ENCODE data around the gene CFAP20DC.
A peak's percentile ranks its signal among the peaks of the same experiment; 100 is the strongest.
"Not testable (repeated sequence)": the region's sequence is repeated elsewhere in the genome, so short reads cannot be mapped to it uniquely, and the experiment has no call there.

The CFAP20DC gene

DNA sequence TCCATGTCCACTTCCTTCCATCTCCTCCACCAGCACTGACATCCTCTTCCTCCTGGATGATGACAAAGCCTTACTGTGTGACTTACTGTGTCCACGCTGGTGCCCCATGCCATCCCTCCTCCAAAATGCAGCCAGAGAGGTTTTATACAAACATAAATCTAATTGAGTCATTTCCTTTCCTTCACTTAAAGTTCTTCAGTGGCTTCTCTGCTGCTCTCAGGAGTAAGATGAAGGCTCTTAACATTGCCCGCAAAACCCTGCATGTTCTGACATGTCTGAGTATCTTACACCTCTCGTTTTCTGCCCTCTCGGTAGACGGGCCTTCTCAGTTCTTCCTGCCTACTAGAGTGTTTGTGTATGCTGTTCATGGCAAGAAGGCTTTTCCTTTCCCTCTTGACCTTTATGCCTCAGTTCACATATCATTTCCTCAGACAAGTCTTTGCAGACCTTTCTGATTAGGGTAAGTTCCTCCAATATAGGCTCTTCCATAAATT, 175.5 kb downstream of the CFAP20DC start:
- no peak for DNase-seq

DNA sequence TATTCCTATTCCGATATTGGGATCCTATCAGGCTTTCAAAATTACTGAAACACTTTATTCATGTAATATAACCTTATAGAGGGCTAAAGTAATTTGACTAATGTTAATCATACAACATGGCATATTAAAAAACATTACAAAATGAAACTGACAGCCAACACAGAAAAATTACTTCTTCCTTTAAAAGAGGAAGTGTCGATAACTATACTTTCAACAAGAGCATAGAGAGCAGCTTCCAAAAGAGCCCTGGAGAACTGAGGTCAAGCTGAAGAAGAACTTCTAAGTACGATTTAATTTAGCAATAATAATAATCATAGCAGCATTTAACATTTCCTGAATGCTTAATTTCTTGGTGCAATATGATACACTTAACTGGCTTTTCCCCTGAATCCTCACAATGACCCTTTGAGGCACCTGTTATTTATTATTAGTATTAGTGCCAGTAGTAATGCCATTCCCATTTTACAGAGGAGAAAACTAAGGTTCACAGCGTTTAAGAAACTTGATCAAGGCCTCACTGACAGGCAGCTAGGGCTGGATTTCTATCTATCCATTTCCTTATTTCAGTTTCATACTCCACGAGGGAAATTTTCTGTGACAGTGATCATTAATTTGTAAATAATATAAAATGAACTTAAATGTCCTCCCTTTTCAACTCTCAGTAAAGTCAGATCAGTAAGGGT, 181.6 kb downstream of the CFAP20DC start:
- DNase-seq: no peak

DNA sequence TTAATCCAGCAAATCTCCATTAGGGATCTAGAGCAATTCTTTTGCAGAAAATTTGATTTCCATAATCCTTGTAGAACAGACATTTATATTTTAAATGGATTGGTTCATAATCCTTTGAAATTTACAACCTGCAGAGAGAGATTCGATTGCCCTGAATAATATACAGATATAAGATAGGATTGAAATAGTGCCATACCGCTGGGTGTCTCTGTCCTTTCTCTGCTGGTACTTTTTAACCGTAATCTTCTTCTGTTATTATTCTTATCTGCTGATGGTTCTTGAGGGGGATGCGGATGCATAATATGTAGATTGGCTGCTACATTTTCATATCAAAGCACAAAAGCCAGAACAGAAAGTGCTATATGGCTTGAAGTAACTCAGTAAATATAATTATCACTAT, 182.2 kb downstream of the CFAP20DC start:
- no peak for DNase-seq

DNA sequence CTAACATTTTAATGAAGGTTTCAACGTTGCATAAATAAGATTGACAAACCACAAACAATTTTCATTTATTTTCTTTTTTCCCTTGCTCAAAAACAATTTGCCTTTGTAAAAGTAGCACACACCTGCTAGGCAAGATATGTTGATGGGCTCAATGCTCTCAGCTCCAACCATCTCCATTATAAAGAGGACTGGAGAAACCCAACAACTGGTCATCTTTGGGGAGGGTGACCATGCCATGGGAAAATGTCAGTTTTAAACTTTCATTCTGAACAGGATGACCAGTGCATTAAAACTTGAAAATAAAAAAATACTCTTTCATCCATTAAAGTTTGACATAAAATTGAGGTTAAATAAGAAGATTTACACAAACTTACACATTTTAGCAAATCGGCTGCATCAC, 183.7 kb downstream of the CFAP20DC start:
- DNase-seq: no peak

DNA sequence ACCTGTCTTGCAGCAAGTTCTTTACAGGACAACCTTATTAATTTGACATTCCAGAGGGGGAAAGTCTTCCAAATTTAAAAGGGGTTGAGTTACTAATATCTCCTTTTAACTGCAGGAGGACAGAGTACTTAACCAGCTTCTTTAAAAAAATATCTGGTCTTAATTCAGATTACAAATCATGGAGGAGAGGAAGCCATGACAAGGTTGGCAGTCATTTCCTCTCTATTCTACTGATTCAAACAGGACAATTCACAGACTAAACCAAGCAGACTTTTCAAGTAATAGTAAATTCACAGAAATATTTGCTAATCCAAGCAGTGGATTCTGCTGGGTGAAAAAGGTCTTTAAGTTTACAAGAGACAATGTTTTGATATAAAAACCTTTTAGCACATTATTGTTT, 185.3 kb downstream of the CFAP20DC start:
- no peak for DNase-seq

DNA sequence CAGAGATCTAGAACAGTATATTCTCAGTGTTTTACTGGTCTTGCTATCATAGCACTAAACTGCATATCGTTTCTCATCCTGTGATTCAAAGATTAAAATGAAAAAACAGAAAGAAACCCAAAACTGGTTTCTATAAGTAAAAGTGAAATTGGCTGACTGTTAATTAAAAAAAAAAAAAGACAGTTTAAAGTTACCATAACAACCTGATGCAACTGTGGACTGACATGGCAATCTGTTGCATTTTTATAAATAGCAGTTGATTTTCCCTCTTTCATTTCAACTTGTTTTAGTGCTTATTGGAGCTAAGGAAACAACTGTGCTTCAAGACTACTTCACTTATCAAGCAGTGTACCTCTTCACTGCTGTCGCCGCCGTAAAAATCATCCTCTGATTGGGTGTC, 186.6 kb downstream of the CFAP20DC start:
- peak in 1 of 58 donors; percentile 3 for DNase-seq

DNA sequence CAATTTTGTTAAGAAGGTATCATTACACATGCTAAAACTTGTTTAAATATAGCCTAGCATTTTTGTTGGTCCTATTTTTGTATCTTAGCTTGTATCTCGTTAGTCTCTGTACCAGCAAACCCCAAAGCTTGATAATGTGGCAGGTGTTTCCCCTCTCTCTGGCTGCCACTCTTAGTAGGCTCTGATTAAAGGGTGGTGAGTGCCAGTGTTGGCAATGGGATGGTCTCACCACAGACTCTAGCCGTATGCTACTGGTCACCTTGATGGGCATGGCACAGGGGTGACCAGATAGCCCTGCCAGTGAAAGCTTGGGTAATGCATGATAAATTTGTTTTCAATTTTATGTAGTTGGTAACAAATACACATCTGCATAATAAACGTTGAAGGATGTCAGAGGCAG, 188.3 kb downstream of the CFAP20DC start:
- DNase-seq: no peak

DNA sequence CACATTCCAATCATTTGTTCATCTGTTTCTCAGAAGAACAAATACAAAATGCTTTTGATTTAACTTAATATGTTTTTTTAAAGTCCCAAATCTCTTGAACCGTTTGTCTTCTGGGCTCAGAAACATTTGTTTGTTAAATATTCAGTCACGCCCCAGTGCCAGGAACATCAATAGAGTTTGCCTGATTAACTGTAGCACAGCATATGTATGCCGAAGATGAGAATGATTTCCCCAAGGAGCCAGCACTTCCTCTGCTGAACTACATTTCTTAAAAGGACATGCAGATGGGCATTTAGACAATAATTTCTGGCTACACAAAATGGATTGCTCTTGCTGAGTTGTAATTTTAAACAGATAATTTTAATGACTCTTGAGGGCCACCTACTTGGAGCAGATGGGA, 191.7 kb downstream of the CFAP20DC start:
- DNase-seq: no peak

DNA sequence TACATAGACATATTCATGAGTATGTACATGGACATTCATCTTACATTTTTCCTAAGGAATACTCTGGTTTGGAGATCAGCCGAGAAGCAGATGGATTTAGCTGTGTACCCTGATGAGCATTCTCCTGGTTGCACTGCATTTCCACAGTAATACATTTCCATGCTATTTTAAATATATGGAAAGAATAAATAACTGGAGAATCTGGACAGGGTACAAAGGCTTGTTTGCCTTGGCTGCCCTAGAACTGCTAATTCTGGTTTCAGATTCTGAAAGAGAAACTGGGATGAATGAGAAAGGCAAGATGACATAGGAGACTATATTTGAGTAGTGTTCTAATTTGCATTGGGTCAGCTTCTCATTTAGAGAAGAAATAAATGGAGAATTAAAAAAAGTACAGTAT, 192.4 kb downstream of the CFAP20DC start:
- no peak for DNase-seq

DNA sequence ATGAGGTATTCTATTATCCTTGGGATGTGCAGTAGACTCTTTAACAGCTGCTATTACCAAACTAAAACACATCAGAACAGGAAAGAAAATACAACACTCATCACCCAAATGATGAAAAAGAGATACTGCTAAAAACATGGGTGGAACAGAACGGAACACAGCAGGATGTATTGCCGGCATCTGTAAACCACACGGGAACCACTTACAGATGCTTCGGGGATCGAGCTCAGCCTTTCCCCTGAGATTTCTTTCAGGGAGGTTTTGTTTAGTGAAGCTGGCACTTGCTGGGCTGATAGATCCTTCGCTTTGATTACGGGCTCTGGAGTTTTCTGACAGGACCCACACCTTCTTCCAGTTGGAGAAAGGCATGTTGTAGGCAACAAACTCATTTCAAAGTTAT, 201.0 kb downstream of the CFAP20DC start:
- no peak for DNase-seq

DNA sequence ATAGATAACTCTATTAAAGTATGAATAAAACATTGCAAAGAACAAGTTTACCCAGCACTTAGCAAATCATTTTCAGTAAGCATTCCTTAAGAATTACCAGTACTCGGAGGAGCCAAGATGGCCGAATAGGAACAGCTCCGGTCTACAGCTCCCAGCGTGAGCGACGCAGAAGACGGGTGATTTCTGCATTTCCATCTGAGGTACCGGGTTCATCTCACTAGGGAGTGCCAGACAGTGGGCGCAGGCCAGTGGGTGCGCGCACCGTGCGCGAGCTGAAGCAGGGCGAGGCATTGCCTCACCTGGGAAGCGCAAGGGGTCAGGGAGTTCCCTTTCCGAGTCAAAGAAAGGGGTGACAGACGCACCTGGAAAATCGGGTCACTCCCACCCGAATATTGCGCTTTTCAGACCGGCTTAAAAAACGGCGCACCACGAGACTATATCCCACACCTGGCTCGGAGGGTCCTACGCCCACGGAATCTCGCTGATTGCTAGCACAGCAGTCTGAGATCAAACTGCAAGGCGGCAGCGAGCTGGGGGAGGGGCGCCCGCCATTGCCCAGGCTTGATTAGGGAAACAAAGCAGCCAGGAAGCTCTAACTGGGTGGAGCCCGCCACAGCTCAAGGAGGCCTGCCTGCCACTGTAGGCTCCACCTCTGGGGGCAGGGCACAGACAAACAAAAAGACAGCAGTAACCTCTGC, 207.6 kb downstream of the CFAP20DC start:
- not testable (repeated sequence) for DNase-seq

DNA sequence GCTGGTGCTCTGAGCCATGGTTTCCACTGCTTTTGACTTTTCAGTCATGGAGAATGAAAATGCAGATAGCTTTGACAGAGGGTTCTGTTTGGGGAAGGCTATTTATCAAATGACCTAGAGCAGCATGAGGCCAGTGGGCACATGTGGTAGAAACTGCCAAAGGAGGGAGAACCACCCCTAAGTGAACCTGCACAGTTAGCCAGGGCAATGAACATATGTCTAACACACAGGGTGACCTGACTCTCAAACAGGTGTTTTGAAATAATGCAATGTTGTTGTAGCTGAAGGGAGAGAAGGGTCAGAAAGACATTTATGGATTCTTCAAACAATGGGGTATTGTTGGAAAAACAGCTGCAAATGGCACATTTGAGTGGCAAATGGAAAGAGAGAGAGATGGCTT, 208.9 kb downstream of the CFAP20DC start:
- no peak for DNase-seq

DNA sequence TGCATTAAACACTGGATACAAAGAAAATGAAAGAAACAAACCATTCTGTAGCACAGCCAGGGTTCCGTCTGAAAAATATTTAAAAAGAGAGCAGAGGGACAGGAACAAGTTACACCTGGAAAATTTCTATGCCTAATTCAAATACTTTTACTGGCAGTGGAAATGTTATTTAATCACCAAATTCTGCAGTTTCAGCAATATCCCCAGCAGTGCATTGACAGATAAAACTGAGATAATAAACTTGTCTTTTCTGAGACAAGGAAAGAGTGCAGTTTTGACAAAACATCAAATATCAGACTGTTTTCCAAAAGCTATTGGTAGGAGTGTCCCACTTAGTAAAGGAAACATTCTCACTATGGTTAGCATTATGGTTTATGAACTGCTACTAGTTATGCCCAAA, 209.9 kb downstream of the CFAP20DC start:
- no peak for DNase-seq

DNA sequence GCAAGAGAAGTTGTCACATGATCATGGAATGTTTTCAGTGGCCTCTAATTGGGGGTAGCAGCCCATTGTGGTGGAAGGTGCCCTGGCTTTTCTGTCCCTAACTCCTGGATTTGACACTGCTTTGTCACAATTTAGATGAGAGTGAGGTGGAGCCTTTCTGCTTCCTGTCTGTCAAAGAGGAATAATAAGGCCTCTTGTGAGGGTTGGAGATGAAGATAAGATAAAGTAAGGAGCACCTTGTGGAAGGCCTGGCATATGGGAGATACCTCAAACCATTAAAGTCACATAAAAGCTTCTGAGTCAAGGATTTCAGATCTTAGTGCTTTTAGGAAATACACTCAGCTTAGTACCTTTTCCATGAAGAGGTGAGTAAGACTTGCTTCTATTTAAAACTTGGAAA, 210.6 kb downstream of the CFAP20DC start:
- DNase-seq: no peak

DNA sequence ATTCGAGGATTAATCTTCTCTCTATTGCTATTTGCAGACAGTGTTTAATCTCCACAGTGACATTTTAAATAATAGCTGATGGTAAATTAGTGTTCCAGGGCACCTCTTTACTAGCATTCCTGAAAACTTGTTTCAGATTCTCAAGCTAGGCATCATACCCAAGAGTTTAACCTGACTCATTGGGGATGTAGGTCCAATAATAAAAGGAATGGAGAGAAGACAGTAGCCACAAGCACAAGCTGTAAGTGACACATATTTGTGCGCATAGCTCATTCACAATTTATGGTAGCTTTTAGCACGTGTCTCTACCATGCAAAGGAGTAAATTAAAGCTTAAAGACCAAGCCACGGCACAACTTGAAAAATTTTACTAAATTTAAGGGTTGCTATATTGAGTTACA, 212.0 kb downstream of the CFAP20DC start:
- DNase-seq: no peak

DNA sequence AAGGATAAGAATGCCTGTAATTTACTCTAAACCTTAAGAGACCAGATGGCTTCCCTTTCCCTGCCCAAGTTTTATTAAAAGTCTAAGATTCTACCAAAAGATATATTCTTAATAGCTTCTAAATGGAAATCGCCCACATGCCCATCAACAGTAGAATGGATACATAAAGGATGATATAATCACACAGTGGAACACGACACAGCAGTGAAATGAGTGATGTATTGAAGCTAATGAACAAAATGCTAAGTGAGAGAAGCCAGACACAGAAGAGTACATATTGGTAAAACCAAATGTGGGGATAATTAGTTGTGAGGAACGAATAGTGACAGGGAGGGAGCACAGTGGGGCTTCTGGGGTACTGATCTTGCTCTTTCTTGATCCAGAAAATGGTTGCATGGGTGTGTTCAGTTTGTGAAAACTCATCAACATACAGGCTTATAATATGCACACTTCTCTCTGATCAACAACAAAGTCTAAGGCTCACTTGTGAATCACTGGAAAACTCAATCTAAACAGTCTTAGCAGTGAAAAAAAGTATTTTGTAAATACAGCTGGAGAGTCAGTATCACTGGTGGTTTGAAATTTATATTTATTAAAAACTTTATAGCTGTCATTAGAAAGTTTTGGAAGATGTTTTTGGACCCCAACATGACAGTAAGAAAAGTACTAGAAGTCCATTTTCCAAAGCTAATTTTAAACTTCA, 212.5 kb downstream of the CFAP20DC start:
- DNase-seq: no peak

DNA sequence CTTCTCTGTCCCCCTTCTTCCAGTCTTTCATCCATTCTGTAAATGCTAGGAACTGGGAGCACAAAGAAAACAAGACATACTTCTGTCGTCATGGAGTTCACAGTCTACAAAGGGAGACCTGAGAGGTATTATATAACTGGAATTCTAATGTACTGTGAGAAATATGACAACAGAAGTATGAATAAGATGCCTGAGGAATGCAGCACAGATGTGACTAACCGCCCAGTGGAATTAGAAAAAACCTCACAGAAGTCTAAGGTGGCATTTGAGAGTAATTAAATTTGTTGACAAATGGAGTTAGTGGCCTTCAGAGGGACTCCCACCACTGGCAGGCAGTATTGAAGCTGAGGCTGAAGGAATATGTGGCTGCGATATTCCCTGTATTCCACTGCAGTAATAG, 214.7 kb downstream of the CFAP20DC start:
- no peak for DNase-seq

DNA sequence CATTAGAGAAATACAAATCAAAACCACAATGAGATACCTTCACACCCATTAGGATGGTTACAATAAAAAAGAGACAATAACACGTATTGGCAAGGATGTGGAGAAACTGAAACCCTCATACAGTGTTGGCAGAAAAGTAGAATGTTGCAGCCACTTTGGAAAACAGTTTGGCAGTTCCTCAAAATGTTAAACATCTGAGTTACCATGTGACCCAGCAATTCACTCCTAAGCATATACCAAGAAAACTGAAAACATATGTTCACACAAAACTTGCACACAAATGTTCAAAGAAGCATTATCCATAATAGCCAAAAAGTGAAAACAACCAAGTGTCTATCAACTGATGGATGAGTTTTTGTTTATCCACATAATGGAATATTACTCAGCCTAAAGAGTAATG, 216.3 kb downstream of the CFAP20DC start:
- no peak for DNase-seq

DNA sequence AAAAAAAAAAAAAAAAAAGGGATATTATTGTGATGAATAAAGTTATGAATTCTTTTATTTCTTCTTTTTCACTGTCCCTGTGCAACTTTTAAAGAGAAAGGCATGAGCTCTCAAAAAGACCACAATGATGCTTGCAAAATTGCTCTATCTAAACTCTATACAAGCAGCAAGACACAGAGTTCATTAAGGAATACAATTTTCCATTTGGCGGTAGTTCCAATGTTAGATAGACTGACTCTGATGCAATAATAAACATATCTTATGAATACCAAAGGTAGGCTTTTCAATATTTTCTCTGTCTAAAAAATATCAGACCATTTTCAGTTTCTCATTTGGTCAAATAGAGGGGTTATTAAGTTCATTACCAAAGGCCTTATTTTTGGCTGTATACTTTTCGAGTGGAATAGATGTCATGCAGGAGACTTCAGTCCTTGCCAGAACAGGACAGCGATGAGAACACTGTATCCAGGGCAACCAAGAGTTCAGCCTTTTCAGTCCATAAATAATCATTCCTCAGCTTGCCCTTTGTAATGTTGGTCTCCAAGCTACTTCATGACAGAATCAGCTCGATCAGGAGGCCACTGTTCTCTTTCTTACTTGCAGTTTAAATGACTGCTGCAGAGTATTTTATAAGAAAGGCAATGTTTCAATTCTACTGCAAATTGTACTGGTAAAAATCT, 220.4 kb downstream of the CFAP20DC start:
- peak in 2 of 58 donors; percentile 5 to 7 for DNase-seq

DNA sequence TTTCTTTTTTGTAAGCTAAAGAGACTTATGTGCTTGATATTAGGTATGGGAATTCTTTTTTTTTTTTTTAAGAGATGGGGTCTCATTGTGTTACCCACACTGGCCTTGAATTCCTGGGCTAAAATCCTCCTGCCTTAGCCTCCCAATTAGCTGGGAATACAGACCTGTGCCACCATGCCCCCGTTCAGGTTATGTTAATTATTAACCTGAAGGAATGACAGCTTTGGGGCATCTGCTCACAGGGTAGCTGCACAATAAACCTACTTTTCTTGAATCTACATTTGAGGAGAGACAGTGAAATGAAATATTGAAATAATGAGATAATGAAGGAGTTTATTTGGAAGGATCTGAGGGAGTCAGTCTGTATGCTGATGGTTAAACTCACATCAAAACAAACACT, 225.0 kb downstream of the CFAP20DC start:
- no peak for DNase-seq

DNA sequence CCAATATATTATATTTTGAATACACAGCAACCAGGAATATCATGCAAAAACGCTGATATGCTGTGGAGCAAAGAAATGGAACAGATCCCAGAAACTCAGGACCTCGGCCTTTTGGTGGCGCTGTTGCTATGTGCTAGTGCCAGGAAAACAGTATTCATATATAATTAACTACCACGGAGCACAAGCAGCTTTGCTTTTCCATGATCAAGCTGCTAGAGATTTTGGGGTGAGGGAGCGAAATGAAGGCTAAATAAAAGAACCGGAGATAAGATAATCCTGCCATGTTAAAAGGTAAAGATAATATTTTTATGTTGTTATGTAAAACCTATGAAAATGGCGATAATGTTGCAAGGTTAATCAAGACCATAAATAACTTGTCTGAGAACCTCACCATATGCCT, 225.5 kb downstream of the CFAP20DC start:
- peak in 49 of 58 donors; percentile 2 to 82 (median 33) for DNase-seq
